Stimulated activated CD8-positive, alpha-beta memory T cell treated with anti-CD3 and anti-CD28 coated beads, Interleukin-7, amount 100 ng/mL, for 24 hours (primary cell): ENCODE measurements around the gene BTBD6.

ENCODE experiments used
- DNase-seq: peaks from one replicate; pipeline ENCODE4 v3.0.0-alpha.2; 2020; ENCODE audit warnings: low read depth

The BTBD6 gene

DNA sequence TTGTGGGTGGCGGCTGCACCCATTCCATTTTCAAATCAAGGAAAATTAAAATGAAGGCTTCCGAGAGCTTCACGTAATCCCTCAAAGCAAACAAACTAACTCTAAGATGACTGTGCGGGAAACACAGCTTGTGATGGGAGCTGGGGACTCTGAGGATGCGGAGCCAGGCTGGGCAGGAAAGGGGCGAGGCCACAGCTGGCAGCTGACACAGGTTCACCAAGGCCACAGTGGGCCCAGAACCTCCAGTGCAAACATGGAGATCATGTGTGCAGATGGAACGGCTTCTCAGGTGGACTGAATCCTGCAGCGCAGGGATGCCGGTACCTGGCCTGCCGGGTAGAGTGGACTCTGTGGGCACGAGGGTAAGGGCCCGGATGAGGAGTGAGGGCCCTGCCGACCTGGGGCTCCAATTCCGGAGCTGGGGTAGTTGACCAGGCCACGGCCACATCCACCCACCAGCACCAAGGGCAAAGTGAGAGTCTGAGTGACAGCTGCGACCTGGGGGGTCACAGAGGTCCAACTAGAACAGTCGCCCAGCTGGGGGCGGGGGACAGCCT lies 19.2 kb upstream of the BTBD6 start:
- no peak for DNase-seq

DNA sequence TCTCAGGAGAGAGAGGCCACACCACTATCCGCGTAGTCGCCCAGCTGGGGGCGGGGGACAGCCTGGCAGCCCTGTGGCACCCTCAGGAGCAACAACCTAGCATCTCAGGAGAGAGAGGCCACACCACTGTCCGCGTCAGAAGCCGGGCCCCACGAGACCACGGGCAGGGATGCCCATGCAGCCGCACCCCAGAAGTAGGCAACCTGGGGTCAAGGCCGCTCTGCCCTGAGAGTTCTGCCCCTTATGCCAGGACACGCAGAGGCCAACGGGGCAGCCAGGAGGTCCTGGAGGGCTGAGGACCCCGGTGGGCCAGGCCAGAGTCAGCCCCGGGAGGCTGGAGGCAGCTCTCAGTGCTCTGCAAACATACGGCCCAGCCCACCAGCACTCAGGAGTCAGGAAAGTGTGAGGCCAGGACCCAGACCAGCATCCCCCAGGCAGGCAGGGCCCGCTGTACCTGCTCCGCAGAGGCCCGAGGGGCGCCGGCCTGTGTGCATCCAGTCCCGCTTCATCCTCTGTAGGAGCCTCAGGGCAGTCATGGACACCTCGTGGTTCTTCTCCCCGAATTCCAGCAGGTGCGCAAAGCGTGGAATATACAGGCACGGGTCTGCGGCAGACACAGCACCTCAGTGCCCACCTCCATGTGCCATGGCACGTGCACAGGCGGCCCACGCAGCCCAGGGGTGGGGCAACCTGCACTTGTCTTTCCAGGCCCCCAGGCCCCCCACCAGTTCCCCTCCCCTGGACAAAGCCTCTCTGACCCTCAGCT lies 7.3 kb upstream of the BTBD6 start:
- DNase-seq, result no peak

- no peak for DNase-seq
These were observed 6.7 kb upstream of the BTBD6 start for GRCh38 chr14:105241641-105242040.

- DNase-seq, result no peak
These were observed 4.0 kb upstream of the BTBD6 start for GRCh38 chr14:105244334-105244733.

DNA sequence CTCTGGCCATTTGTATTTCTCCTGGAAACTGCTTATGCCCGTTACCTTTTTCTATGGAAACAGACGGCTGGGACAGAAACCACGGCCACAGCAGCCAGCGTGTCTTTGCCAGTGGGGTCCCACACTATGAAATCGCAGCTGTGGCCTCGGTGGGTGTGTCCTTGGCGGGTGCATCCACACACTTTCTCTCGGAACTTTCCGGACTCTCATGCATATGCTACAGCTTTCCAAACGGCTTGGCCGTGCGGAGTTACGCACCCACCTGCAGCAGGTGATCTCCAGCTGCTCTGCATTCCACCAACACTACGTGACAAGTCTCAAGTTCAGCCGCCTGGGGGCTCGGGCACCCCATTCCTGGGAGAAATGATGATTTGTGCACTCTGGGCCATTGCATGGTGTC lies 1.3 kb upstream of the BTBD6 start:
- DNase-seq, result no peak

GRCh38 chr14:105247715-105248367 lies 492 bp upstream of the BTBD6 start:
- DNase-seq, result no peak

- no peak for DNase-seq
These were observed 1.1 kb downstream of the BTBD6 start for GRCh38 chr14:105249182-105250007.

GRCh38 chr14:105250008-105250366 lies 1.7 kb downstream of the BTBD6 start:
- no peak for DNase-seq

DNA sequence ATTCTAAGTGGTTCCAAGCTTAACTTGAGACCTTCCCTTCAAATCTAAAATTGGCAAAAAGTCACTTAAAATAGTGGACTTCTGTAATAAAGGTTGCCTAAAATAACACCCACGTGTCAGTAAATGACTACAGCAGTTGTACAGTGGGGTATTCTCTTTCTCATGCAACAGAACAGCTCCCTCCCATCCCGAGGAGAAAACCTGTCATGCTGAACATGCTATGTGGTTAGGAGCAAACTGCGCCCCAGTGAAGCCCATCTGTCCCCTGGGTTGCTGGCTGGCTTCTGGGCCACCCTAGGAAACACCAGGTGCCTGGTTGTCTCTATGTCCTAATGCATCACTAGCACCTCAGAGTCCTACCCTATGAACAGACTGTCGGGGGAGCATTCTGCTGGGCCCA lies 2.7 kb downstream of the BTBD6 start:
- no peak for DNase-seq

DNA sequence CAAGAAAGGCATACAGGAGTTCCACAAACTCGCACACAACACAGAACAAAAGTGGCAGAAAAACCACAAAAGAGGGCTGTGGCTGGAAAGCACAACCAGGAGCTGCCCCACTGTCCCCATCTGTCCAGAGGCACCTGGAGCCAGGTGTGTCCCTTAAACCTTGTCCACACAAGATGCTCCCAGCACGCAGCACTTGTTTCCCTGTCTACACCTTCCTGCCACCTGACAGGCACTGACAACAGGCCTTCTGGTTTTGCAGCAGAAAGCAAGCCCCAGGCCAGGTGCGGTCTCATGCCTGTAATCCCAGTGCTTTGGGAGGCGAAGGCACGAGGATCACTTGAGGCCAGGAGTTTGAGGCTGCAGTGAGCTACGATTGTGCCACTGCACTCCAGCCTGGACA lies 3.6 kb downstream of the BTBD6 start:
- no peak for DNase-seq

GRCh38 chr14:105252552-105253328 lies 4.4 kb downstream of the BTBD6 start:
- no peak for DNase-seq

GRCh38 chr14:105253329-105253682 lies 5.0 kb downstream of the BTBD6 start:
- DNase-seq, result no peak

GRCh38 chr14:105255021-105255507 lies 6.7 kb downstream of the BTBD6 start:
- DNase-seq, result no peak

GRCh38 chr14:105256292-105256960 lies 8.1 kb downstream of the BTBD6 start:
- DNase-seq, result no peak

DNA sequence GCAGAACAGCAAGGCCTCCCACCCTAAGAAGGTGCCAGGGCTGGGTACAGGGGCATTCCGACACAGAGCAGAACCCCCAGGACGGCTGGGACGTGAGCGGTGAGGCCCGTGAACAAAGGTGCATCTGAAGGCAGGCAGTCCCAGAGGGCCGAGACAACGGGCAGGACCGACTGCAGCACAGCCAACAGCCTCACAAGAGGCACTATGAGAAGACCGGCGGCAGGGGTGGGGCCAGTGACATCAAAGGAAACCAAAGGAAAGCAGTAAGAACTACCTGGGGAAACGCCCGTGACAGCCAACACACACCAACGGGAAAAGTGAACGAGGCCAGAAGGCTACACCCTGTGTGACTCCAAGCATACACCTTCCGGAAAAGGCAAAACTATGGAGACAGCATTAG lies 9.1 kb downstream of the BTBD6 start:
- DNase-seq, result no peak

DNA sequence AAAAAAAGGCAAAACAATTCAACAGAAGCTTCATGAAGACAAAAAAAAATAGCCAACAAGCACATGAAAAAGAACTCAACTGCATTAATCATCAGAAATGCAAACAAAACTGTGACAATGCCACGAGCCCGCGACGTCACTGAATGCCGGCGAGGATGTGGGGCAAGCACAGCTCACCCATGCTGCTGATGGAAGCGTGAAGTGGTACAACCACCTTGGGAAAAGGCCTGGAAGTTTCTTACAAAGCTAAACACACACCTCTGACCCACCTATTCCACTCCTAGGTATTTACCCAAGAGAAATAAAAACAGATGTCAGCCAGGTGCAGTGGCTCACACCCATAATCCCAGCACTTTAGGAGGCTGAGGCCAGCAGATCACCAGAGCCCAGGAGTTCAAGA lies 10.5 kb downstream of the BTBD6 start:
- no peak for DNase-seq

DNA sequence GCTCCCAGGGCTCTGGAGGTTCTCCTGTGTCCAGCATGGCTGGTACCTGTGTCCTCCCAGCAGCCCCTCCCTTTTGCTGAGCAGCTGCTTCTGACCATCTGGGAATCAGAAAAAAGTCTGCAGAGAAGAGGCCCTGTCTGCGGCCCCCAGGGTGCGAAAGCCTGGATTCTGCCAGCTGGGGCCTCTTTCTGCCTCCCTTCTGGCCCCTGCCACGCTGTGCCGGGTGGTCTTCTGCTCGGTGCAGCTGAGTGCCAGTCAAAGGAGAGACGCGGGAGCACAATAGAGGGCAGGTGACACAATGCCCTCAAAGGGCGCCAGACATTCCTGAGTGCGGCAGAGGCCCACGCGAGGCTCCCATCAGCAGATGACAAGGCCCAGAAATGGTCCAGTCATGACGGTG lies 12.6 kb downstream of the BTBD6 start:
- no peak for DNase-seq

DNA sequence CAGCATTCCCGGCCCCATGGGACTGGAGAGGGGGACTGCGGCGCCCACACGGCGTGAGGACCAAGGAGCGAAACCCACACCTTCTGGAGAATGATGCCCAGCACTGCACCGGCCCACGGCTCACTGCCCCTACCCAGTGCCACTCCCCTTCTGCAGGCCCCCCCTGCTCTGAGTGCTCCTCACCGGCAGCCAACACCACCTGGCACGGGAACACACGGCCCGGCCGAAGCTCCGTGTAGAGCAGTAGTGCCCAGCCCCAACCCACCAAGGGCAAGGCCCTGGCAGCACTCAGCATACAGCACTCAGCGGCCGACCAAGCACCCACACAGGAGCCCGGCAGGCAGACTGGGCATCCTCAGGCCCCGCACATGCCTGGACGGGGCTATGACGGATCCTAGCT lies 13.4 kb downstream of the BTBD6 start:
- DNase-seq, result no peak

GRCh38 chr14:105267820-105268548 lies 19.7 kb downstream of the BTBD6 start:
- DNase-seq, result no peak

DNA sequence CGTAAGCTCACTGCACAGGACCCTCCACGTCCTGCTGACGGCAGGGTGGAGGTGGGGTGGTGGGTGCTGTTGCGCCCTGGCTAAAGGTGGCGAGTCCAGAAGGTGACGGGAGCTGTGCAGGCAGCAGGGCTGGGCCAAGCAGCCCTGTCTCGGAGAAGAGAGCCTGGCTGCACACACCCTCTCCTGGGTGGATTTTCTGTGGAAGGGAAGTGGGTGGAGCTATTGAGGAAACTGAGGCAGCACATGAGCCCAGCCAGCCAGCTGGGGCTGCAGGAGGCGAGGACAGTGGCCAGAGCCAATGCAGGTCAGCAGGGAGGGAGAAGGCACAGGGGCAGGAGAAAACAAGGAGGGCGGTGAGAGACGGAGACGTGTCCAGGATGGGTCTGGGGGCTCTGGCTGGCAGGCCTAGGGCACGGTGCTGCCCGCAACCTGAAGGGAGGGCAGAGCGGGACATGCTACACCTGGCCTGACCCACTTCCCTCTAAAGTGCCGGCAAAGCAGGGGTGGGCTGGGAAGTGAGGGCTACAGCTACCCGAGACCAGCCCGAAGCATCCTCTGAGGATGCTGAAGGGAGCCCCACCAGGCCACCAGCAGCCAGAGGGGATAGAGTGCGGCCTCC lies 20.5 kb downstream of the BTBD6 start:
- DNase-seq, result no peak
